ENCODE measurements around the gene SCMH1. TPM values are rescaled to one million over a fixed set of nuclear protein-coding genes. Genes with fewer than 3 reads are reported as not detected.
"Not testable (repeated sequence)": the region's sequence is repeated elsewhere in the genome, so short reads cannot be mapped to it uniquely, and the experiment has no call there.

SCMH1 gene
- total and polyA plus RNA-seq, 2 of the 4 experiments (the other 2 are of a cell fraction) = 9.0 to 19.4 TPM

GRCh38 chr1:41135196-41135947 lies 106.7 kb downstream of the SCMH1 start:
- H2AFZ ChIP-seq (replicated peaks; ENCODE audit: low read length, poor library complexity) = no peak overlapping the region
- DNase-seq (no peak), ATAC-seq (ENCODE audit: low read depth) (no peak)
- H2BK120ac ChIP-seq (ENCODE audit: low read depth, low read length) = no peak overlapping the region
- no peak overlapping the region for H4K91ac ChIP-seq (ENCODE audit: insufficient read depth, low read depth, low read length)
- H2BK15ac ChIP-seq (ENCODE audit: low read depth, low read length) = no peak overlapping the region
- BruUV-seq (replicated peaks) = no TSS peak
- no peak for TF ChIP-seq RCOR1 (IDR thresholded peaks at IDR 0.05; ENCODE audit: insufficient replicate concordance, low read length)
- no peaks in the 10 kb centered on the region for H3K9me1 ChIP-seq (ENCODE audit: insufficient read depth, low read length)
- peaks cover 2% of the 10 kb centered on the region; the same call in 1 of the 2 replicates for H3K36me3 ChIP-seq (ENCODE audit: control insufficient read depth, insufficient read depth, low read length)
- H3K4me1 ChIP-seq (ENCODE audit: control insufficient read depth, insufficient read depth, low read length) = no peaks in the 10 kb centered on the region
- no peak overlapping the region for H4K5ac ChIP-seq (ENCODE audit: low read depth, low read length)
- H3K4me3 ChIP-seq (ENCODE audit: insufficient read depth, low read depth, low read length) = no peak overlapping the region
- H3K4ac ChIP-seq (ENCODE audit: low read depth, low read length) = no peak overlapping the region
- no CpG with 5 or more reads among the region's 1 CpG for WGBS, 2 experiments (ENCODE audit: extremely low coverage in 2 of 2, insufficient read length in 1 of 2)
- no peak overlapping the region for H2BK20ac ChIP-seq (ENCODE audit: low read depth, low read length)
- no peak overlapping the region for H2AK5ac ChIP-seq (ENCODE audit: low read depth, low read length)
- intact Hi-C loops (cut with micrococcal nuclease) (no loop called here), dilution Hi-C loops (cut with HindIII; ENCODE audit: low sequenced_read_pairs, unreplicated experiment) (no loop called here), in situ Hi-C loops (cut with MboI; ENCODE audit: low sequenced_read_pairs) (no loop called here)
- H3K4me2 ChIP-seq (ENCODE audit: low read depth, low read length) = no peak overlapping the region
- peaks cover 2% of the 10 kb centered on the region for H3K9me3 ChIP-seq (ENCODE audit: control insufficient read depth, insufficient read depth, low read length)
- H3K27ac ChIP-seq (ENCODE audit: insufficient read depth, low read length) = no peak overlapping the region
- no peak overlapping the region for H3K56ac ChIP-seq (ENCODE audit: extremely low read depth, insufficient read depth, low read length)
- no peaks in the 10 kb centered on the region for H3K27me3 ChIP-seq (ENCODE audit: control insufficient read depth, insufficient read depth, low read length)
- H3K14ac ChIP-seq (replicated peaks; ENCODE audit: low read depth, low read length) = no peak overlapping the region
- ChIA-PET CTCF (no interaction called here), POLR2A (ENCODE audit: unreplicated experiment) (no interaction called here)
- no peak overlapping the region for H4K8ac ChIP-seq (ENCODE audit: low read depth in 2 of 2, low read length in 2 of 2)
- no peak overlapping the region for H3K23ac ChIP-seq (ENCODE audit: low read depth, low read length)
- no peak overlapping the region for H2BK5ac ChIP-seq (ENCODE audit: low read depth, low read length, poor library complexity, severe bottlenecking)
- no peak overlapping the region for H2AK9ac ChIP-seq (replicated peaks; ENCODE audit: low read depth, low read length, poor library complexity)
- H4K20me1 ChIP-seq (ENCODE audit: insufficient read depth, low read length) = no peaks in the 10 kb centered on the region
- no peak overlapping the region for H3K9ac ChIP-seq (ENCODE audit: low read depth, low read length)
- H3K79me1 ChIP-seq (ENCODE audit: low read depth in 1 of 2, low read length in 2 of 2) = no peaks in the 10 kb centered on the region
- no peak overlapping the region for H3K18ac ChIP-seq (ENCODE audit: low read depth, low read length)

- H2BK15ac ChIP-seq (ENCODE audit: low read depth, low read length); H4K20me1 ChIP-seq (ENCODE audit: insufficient read depth, low read length); H2BK5ac ChIP-seq (ENCODE audit: low read depth, low read length, poor library complexity, severe bottlenecking); H3K36me3 ChIP-seq (ENCODE audit: control insufficient read depth, insufficient read depth, low read length); H3K9me3 ChIP-seq (ENCODE audit: control insufficient read depth, insufficient read depth, low read length); H3K79me1 ChIP-seq (ENCODE audit: low read depth in 1 of 2, low read length in 2 of 2); H3K14ac ChIP-seq (replicated peaks; ENCODE audit: low read depth, low read length); H3K4me3 ChIP-seq (ENCODE audit: insufficient read depth, low read depth, low read length); H3K9ac ChIP-seq (ENCODE audit: low read depth, low read length); H4K91ac ChIP-seq (ENCODE audit: insufficient read depth, low read depth, low read length); H2AK5ac ChIP-seq (ENCODE audit: low read depth, low read length); H2BK20ac ChIP-seq (ENCODE audit: low read depth, low read length); H4K5ac ChIP-seq (ENCODE audit: low read depth, low read length); H3K27me3 ChIP-seq (ENCODE audit: control insufficient read depth, insufficient read depth, low read length); H3K18ac ChIP-seq (ENCODE audit: low read depth, low read length); H3K4me1 ChIP-seq (ENCODE audit: control insufficient read depth, insufficient read depth, low read length); H3K4ac ChIP-seq (ENCODE audit: low read depth, low read length); CTCF ChIA-PET; POLR2A ChIA-PET (ENCODE audit: unreplicated experiment); H3K9me1 ChIP-seq (ENCODE audit: insufficient read depth, low read length); in situ Hi-C loops (cut with MboI; ENCODE audit: low sequenced_read_pairs); DNase-seq; H2BK120ac ChIP-seq (ENCODE audit: low read depth, low read length); ATAC-seq (ENCODE audit: low read depth); H3K56ac ChIP-seq (ENCODE audit: extremely low read depth, insufficient read depth, low read length); H3K23ac ChIP-seq (ENCODE audit: low read depth, low read length); H3K27ac ChIP-seq (ENCODE audit: insufficient read depth, low read length); H4K8ac ChIP-seq (ENCODE audit: low read depth in 2 of 2, low read length in 2 of 2); BruUV-seq (replicated peaks); H2AK9ac ChIP-seq (replicated peaks; ENCODE audit: low read depth, low read length, poor library complexity); H3K4me2 ChIP-seq (ENCODE audit: low read depth, low read length); H2AFZ ChIP-seq (replicated peaks; ENCODE audit: low read length, poor library complexity); dilution Hi-C loops (cut with HindIII; ENCODE audit: low sequenced_read_pairs, unreplicated experiment): not testable (repeated sequence)
- WGBS, 2 experiments (ENCODE audit: extremely low coverage in 2 of 2, insufficient read length in 1 of 2) = no CpG with 5 or more reads among the region's 2 CpGs
- intact Hi-C loops (cut with micrococcal nuclease) = loop anchor here (1.0 kb wide), 1 partner anchor 88 kb away; no protein-coding TSS in a partner anchor
Measured at GRCh38 chr1:41134325-41134724, 107.8 kb downstream of the SCMH1 start.

Measured in IMR-90 (cell line).